Activated CD8-positive, alpha-beta memory T cell treated with anti-CD3 and anti-CD28 coated beads for 24 hours (primary cell): Measurements from ENCODE around the gene IFT22.
A peak's percentile ranks its signal among the peaks of the same experiment; 100 is the strongest.
"Not testable (repeated sequence)": the region's sequence is repeated elsewhere in the genome, so short reads cannot be mapped to it uniquely, and the experiment has no call there.

Experiments
- DNase-seq: peaks from one replicate; pipeline ENCODE4 v3.0.0-alpha.2; 2020

The IFT22 gene

GRCh38 chr7:101321491-101322401 is at the start of gene IFT22:
TSS of gene IFT22 (minus strand) at chr7:101321812. CDS start at chr7:101321709, 103 bp downstream.
- DNase-seq: peak; percentile 93

DNA sequence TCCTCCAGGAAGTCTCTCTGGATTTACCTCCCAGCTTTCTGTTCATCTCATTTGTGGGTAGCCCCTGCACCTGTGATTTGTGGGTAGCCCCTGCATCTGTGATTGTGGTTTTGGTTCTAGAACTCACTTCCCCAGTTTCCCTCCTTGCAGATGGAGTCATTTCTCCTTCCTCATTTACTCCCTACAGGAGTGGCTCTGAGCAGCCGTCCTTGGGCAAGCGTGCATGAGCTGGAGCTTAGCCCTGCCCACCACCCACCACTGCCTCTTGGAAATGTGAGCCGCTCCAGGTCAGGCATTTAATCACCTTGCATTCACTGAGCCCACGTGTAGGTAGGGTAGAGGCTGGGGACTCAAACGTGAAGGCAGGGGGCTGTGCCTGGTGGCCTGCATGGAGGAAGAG is 49.2 kb upstream of the IFT22 start:
- no peak for DNase-seq

DNA sequence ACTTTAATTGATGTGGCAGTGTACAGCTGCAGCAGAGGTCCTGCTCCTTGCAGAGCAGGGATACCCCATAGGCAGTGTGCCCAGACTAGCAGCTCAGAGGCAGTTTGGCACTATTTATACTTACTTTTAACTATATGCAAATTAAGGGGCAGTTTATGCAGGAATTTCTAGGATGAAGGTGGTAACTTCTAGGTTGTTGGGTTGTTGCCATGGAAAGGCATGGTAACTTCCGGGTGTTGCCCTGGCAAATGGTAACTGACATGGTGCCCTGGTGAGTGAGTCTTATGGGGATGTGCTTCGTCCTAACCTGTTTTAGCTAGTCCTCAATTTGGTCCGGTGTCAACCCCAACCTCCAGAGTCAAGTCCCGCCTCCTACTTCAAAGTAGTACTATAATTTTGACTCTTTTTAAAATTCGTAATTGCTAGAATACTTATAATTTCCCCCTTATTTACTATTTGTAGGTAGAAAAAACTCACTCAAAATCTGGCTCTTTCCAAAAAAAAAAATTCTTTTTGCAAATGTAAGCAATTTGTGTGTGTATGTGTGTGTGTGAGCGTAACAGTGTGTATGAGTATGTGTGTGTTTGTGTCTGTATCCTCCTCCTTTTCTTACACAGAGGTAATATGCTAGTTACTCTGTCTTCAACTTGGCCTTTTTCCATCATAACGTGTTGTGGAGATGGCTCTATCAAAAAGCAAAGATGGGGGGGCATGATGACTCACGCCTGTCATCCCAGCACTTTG is 47.0 kb upstream of the IFT22 start:
- DNase-seq: no peak

- DNase-seq: no peak
These were observed 46.1 kb upstream of the IFT22 start for GRCh38 chr7:101367676-101368075.

GRCh38 chr7:101365956-101366355 is 44.3 kb upstream of the IFT22 start:
- no peak for DNase-seq

GRCh38 chr7:101363734-101364374 is 42.2 kb upstream of the IFT22 start:
- DNase-seq: peak; percentile 89

- no peak for DNase-seq
These were observed 41.7 kb upstream of the IFT22 start for GRCh38 chr7:101363196-101363733.

GRCh38 chr7:101362334-101363195 is 41.0 kb upstream of the IFT22 start, which contains the start of gene COL26A1:
TSS of gene COL26A1 (plus strand) at chr7:101362875. CDS start at chr7:101363033, 158 bp downstream.
- peak; percentile 70 for DNase-seq

DNA sequence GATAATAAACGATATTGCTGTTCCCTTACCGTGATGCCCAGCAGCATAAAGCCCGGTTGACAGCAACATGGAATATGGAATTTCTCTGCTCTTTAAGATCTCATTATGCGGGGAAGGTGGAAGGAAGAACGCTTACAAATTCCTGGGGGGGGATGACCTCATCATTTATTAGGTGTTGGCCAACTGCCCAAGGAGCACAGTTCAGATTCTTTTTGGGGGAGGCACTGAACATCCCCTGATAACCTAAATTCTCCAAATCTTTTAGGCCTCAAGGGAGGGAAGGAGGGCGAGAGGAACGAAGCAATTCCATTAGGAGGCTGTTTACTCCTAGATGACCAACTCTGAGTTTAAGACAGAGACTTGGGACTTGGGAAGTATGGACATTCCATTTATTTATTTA is 35.8 kb upstream of the IFT22 start:
- no peak for DNase-seq

GRCh38 chr7:101352920-101353308 is 31.3 kb upstream of the IFT22 start:
- DNase-seq: no peak

GRCh38 chr7:101349300-101349699 is 27.7 kb upstream of the IFT22 start:
- DNase-seq: not testable (repeated sequence)

DNA sequence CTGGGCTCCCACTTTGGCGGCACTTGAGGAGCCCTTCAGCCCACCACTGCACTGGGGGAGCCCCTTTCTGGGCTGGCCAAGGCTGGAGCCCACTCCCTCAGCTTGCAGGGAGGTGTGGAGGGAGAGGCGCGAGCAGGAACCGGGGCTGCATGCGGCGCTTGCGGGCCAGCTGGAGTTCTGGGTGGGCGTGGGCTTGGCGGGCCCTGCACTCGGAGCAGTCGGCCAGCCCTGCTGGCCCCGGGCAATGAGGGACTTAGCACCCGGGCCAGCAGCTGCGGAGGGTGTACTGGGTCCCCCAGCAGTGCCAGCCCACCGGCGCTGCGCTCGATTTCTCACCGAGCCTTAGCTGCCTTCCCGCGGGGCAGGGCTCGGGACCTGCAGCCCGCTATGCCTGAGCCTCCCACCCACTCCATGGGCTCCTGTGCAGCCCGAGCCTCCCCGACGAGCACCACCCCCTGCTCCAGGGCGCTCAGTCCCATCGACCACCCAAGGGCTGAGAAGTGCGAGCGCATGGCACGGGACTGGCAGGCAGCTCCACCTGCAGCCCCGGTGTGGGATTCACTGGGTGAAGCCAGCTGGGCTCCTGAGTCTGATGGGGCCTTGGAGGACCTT is 26.9 kb upstream of the IFT22 start:
- DNase-seq: not testable (repeated sequence)

- no peak for DNase-seq
These were observed 25.9 kb upstream of the IFT22 start for GRCh38 chr7:101347477-101347876.

- no peak for DNase-seq
These were observed 21.3 kb upstream of the IFT22 start for GRCh38 chr7:101342892-101343291.

- no peak for DNase-seq
These were observed 18.8 kb upstream of the IFT22 start for GRCh38 chr7:101340379-101340778.

DNA sequence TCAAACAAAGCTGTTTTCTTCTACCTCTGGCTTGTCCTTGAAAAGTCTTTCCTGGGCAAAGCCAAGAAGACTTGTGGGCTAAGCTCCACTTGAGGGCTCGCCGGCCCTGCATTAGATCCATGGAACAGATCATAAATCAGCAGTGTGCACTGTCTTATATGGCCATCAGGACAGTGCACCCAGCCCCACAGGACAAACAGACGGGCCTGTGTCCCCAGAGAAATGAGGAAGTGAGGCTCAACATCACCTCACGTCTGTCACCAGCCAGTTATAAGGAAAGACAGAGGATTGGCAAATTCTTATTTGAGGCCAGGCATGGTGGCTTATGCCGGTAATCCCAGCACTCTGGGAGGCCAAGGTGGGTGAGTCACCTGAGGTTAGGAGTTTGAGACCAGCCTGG is 12.3 kb upstream of the IFT22 start:
- no peak for DNase-seq

DNA sequence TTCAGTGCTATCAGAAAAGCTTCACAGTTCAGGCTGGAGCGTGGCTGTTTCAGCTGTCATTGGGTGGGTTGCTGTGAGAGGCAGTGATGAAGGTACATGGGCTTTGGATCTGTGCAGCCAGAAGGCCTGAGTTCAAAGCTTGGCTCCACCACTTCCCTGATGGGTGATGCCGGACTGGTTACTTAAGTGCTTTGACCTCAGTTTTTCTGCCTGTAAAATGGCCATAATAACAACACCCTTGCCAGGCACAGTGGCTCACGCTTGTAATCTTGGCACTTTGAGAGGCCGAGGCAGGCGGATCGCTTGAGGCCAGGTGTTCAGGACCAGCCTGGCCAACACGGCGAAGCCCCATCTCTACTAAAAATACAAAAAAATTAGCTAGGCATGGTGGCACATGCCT is 10.4 kb upstream of the IFT22 start:
- DNase-seq: no peak

- no peak for DNase-seq
These were observed 8.4 kb upstream of the IFT22 start for GRCh38 chr7:101330011-101330484.

GRCh38 chr7:101328159-101328558 is 6.5 kb upstream of the IFT22 start:
- DNase-seq: no peak

DNA sequence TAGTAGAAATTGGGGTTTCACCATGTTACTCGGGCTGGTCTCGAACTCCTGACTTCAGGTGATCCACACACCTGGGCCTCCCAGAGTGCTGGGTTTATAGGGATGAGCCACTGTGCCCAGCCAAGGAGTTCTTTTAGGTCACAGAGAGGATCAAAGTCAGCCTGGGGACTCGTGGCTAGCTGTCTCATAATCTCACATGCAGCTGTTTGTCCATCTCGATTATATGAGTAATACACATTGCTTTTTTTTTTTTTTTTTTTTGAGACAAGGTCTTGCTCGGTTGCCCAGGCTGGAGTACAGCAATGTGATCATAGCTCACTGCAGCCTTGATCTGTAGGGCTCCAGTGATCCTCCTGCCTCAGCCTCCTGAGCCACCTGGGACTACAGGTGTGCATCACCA is 2.2 kb downstream of the IFT22 start:
- no peak for DNase-seq

GRCh38 chr7:101315336-101315735 is 6.3 kb downstream of the IFT22 start:
- DNase-seq: peak; percentile 70
